Measurements from ENCODE around the gene PCDHGB6. TPM values are rescaled to one million over a fixed set of nuclear protein-coding genes. Genes with fewer than 3 reads are reported as not detected.
"Not testable (repeated sequence)": the region's sequence is repeated elsewhere in the genome, so short reads cannot be mapped to it uniquely, and the experiment has no call there.

PCDHGB6 gene
- total RNA-seq, 1 experiment from 2014 or later = not detected

- Histone ChIP-seq H3K4me1 (replicated peaks; ENCODE audit: insufficient read depth) (no peaks in the 10 kb centered on the region), H3K27ac (no peak within 1 kb of the TSS), H3F3A (ENCODE audit: insufficient read depth, low read depth) (no peaks in the 10 kb centered on the region), H3K79me2 (ENCODE audit: low read depth) (no peaks in the 10 kb centered on the region), H3K27me3 (ENCODE audit: insufficient read depth, low read depth) (0 out of 2 replicates have a peak, but pooled peaks cover 11% of the 10 kb centered on the region), H4K20me1 (ENCODE audit: insufficient read depth) (no peaks in the 10 kb centered on the region), H3K36me3 (ENCODE audit: low read depth) (no peaks in the 10 kb centered on the region), H3K4me3 (peak within 1 kb of the TSS; percentile 54; the same call in 1 of the 2 replicates), H3K4me2 (peak within 1 kb of the TSS; percentile 83), H3K9me3 (ENCODE audit: insufficient read depth, low read depth) (no peaks in the 10 kb centered on the region), H2AFZ (peak within 1 kb of the TSS; percentile 81), H3K9me2 (ENCODE audit: insufficient read depth) (no peaks in the 10 kb centered on the region)
- intact Hi-C loops (cut with micrococcal nuclease; ENCODE audit: unreplicated experiment) = loop anchor here (2.0 to 10.0 kb wide), 4 partner anchors 88 to 331 kb away; partner anchors contain the start of genes PCDHB14 and TAF7
- no TSS peak for BruUV-seq (replicated peaks)
- peak; percentile 58 for DNase-seq
- peak; percentile 86 for TF ChIP-seq CTCF (conservative IDR thresholded peaks at IDR 0.05)
- TF ChIP-seq EZH2 (IDR thresholded peaks at IDR 0.05; ENCODE audit: low read depth) = no peak
- ChIA-PET POLR2A (ENCODE audit: unreplicated experiment) (interaction anchor here (0.6 kb wide), 4 partner anchors 74 to 861 kb away, joined by 3 to 9 read pairs (median 6); partner anchors contain the start of gene TAF7), CTCF (interaction anchor here (0.5 to 1.6 kb wide), 11 partner anchors 43 to 327 kb away, joined by 3 to 9 read pairs (median 4); partner anchors contain the start of genes PCDHB14, PCDHB2 and PCDHGB3)
Measured at GRCh38 chr5:141412854-141413539, 5.2 kb downstream of the PCDHGB6 start, which contains the start of gene PCDHGA10. Gene PCDHGA10, plus strand, starts transcription at chr5:141412987. Its CDS starts 189 bp downstream, at chr5:141413176.

- Histone ChIP-seq H3K27ac (no peak overlapping the region), H3K4me3 (peak overlapping the region; percentile 54; the same call in 1 of the 2 replicates), H3K36me3 (ENCODE audit: low read depth) (no peaks in the 10 kb centered on the region), H3K9me3 (ENCODE audit: insufficient read depth, low read depth) (no peaks in the 10 kb centered on the region), H3K4me1 (replicated peaks; ENCODE audit: insufficient read depth) (no peaks in the 10 kb centered on the region), H3K79me2 (ENCODE audit: low read depth) (no peaks in the 10 kb centered on the region), H2AFZ (peak overlapping the region; percentile 81; the same call in 1 of the 2 replicates), H4K20me1 (ENCODE audit: insufficient read depth) (no peaks in the 10 kb centered on the region), H3K9me2 (ENCODE audit: insufficient read depth) (no peaks in the 10 kb centered on the region), H3K4me2 (peak overlapping the region; percentile 83), H3F3A (ENCODE audit: insufficient read depth, low read depth) (no peaks in the 10 kb centered on the region), H3K27me3 (ENCODE audit: insufficient read depth, low read depth) (0 out of 2 replicates have a peak, but pooled peaks cover 6% of the 10 kb centered on the region)
- ChIA-PET CTCF (interaction anchor here (0.7 to 1.6 kb wide), 6 partner anchors 100 to 328 kb away, joined by 3 to 5 read pairs (median 4); partner anchors contain the start of gene PCDHB2), POLR2A (ENCODE audit: unreplicated experiment) (no interaction called here)
- no peak for DNase-seq
- no TSS peak for BruUV-seq (replicated peaks)
- TF ChIP-seq CTCF (conservative IDR thresholded peaks at IDR 0.05) (no peak), EZH2 (IDR thresholded peaks at IDR 0.05; ENCODE audit: low read depth) (no peak)
- intact Hi-C loops (cut with micrococcal nuclease; ENCODE audit: unreplicated experiment) = loop anchor here (2.0 to 10.0 kb wide), 4 partner anchors 89 to 331 kb away; partner anchors contain the start of genes PCDHB14 and TAF7
Measured at GRCh38 chr5:141413540-141414069, 5.8 kb downstream of the PCDHGB6 start.

- H3K9me2 ChIP-seq (ENCODE audit: insufficient read depth); H3K36me3 ChIP-seq (ENCODE audit: low read depth); DNase-seq; BruUV-seq (replicated peaks); H3K4me3 ChIP-seq; H3F3A ChIP-seq (ENCODE audit: insufficient read depth, low read depth); H3K79me2 ChIP-seq (ENCODE audit: low read depth); H2AFZ ChIP-seq; H3K4me2 ChIP-seq; H3K27ac ChIP-seq; H3K4me1 ChIP-seq (replicated peaks; ENCODE audit: insufficient read depth); H4K20me1 ChIP-seq (ENCODE audit: insufficient read depth); CTCF ChIA-PET; POLR2A ChIA-PET (ENCODE audit: unreplicated experiment); H3K27me3 ChIP-seq (ENCODE audit: insufficient read depth, low read depth); H3K9me3 ChIP-seq (ENCODE audit: insufficient read depth, low read depth): not testable (repeated sequence)
- intact Hi-C loops (cut with micrococcal nuclease; ENCODE audit: unreplicated experiment) = loop anchor here (5.0 to 10.0 kb wide), 3 partner anchors 90 to 332 kb away; partner anchors contain the start of genes PCDHB14 and TAF7
Measured at GRCh38 chr5:141414548-141415274, 6.9 kb downstream of the PCDHGB6 start.

- H3K4me3 ChIP-seq; H3K79me2 ChIP-seq (ENCODE audit: low read depth); H3K27me3 ChIP-seq (ENCODE audit: insufficient read depth, low read depth); H3K9me2 ChIP-seq (ENCODE audit: insufficient read depth); DNase-seq; H3K9me3 ChIP-seq (ENCODE audit: insufficient read depth, low read depth); BruUV-seq (replicated peaks); H3K27ac ChIP-seq; H2AFZ ChIP-seq; H3F3A ChIP-seq (ENCODE audit: insufficient read depth, low read depth); H3K36me3 ChIP-seq (ENCODE audit: low read depth); H3K4me1 ChIP-seq (replicated peaks; ENCODE audit: insufficient read depth); H3K4me2 ChIP-seq; H4K20me1 ChIP-seq (ENCODE audit: insufficient read depth); CTCF ChIA-PET; POLR2A ChIA-PET (ENCODE audit: unreplicated experiment): not testable (repeated sequence)
- intact Hi-C loops (cut with micrococcal nuclease; ENCODE audit: unreplicated experiment) = loop anchor here (10.0 kb wide), 1 partner anchor 90 kb away; the partner anchor contains the start of gene TAF7
Measured at GRCh38 chr5:141415275-141415618, 7.4 kb downstream of the PCDHGB6 start.

All from PC-9 (cell line).